HG02623 (cell line): ENCODE results near the gene NFIB.

Source experiments
- ATAC-seq: cut with Tn5 transposase; IDR thresholded peaks from one replicate; pipeline ENCODE4 v1.9.1; 2021; ENCODE audit warnings: moderate library complexity; ENCODE audit not compliant: unreplicated experiment

NFIB gene

GRCh38 chr9:14131356-14132088 is 182.4 kb downstream of the NFIB start:
- ATAC-seq = no peak

GRCh38 chr9:14127656-14128055 is 186.3 kb downstream of the NFIB start:
- no peak for ATAC-seq

GRCh38 chr9:14119694-14120514 is 194.0 kb downstream of the NFIB start:
- ATAC-seq = no peak

- no peak for ATAC-seq
Observed at GRCh38 chr9:14112226-14112625, 201.7 kb downstream of the NFIB start.

GRCh38 chr9:14111696-14112095 is 202.2 kb downstream of the NFIB start:
- ATAC-seq = no peak

GRCh38 chr9:14107977-14108376 is 206.0 kb downstream of the NFIB start:
- ATAC-seq = no peak

- no peak for ATAC-seq
Observed at GRCh38 chr9:14107495-14107894, 206.4 kb downstream of the NFIB start.

GRCh38 chr9:14106699-14107098 is 207.2 kb downstream of the NFIB start:
- no peak for ATAC-seq

GRCh38 chr9:14104496-14104895 is 209.4 kb downstream of the NFIB start:
- ATAC-seq = no peak

GRCh38 chr9:14103115-14103514 is 210.8 kb downstream of the NFIB start:
- no peak for ATAC-seq

- ATAC-seq = no peak
Observed at GRCh38 chr9:14099737-14100136, 214.2 kb downstream of the NFIB start.

GRCh38 chr9:14098486-14099180 is 215.3 kb downstream of the NFIB start:
- no peak for ATAC-seq

- no peak for ATAC-seq
Observed at GRCh38 chr9:14097666-14098415, 216.1 kb downstream of the NFIB start.

GRCh38 chr9:14097215-14097614 is 216.7 kb downstream of the NFIB start:
- no peak for ATAC-seq

GRCh38 chr9:14096258-14096922 is 217.6 kb downstream of the NFIB start:
- no peak for ATAC-seq

GRCh38 chr9:14095277-14095676 is 218.7 kb downstream of the NFIB start:
- ATAC-seq = no peak

GRCh38 chr9:14094491-14094890 is 219.4 kb downstream of the NFIB start:
- no peak for ATAC-seq

- no peak for ATAC-seq
Observed at GRCh38 chr9:14092344-14092743, 221.6 kb downstream of the NFIB start.

GRCh38 chr9:14089051-14089803 is 224.7 kb downstream of the NFIB start:
- no peak for ATAC-seq

- no peak for ATAC-seq
Observed at GRCh38 chr9:14087576-14087975, 226.4 kb downstream of the NFIB start.
